K562 (cell line): ENCODE results near the gene CYP46A1. TPM values are rescaled to one million over a fixed set of nuclear protein-coding genes. Genes with fewer than 3 reads are reported as not detected.

Experiments
- ARNT ChIP-seq, 2 experiments: fragments of 450-650 bp; IDR thresholded peaks; 2 replicates each; pipeline ENCODE4 v1.6.1; 2016; ENCODE audit warnings: mild to moderate bottlenecking in 1 of 2
- FOSL1 ChIP-seq: fragments of 200-800 bp; sonication (Bioruptor generic); conservative IDR thresholded peaks from 2 replicates; pipeline ENCODE4 v1.6.1; 2016; ENCODE audit warnings: missing genetic modification characterization, missing compliant biosample characterization
- IFI16 ChIP-seq: fragments of 250-450 bp; sonication (Bioruptor Pico); IDR thresholded peaks from 2 replicates; pipeline ENCODE4 v2.1.2; 2022; ENCODE audit warnings: mild to moderate bottlenecking, inconsistent platforms
- KHSRP ChIP-seq: fragments of 450-650 bp; IDR thresholded peaks from 2 replicates; pipeline ENCODE4 v1.6.1; 2017
- MCM3 ChIP-seq: fragments of 450-650 bp; IDR thresholded peaks from 2 replicates; pipeline ENCODE4 v1.6.1; 2016
- MCM5 ChIP-seq: fragments of 450-650 bp; IDR thresholded peaks from 2 replicates; pipeline ENCODE4 v1.6.1; 2016; ENCODE audit warnings: low read depth
- MNT ChIP-seq, 2 experiments: fragments of 450-650 bp; conservative IDR thresholded peaks; 2 replicates each; pipeline ENCODE4 v1.6.1; 2017; ENCODE audit warnings: mild to moderate bottlenecking in 2 of 2, moderate library complexity in 2 of 2
- POLR3A ChIP-seq: IDR thresholded peaks from 2 replicates; pipeline ENCODE4 v1.6.1; 2011; ENCODE audit warnings: borderline replicate concordance, mild to moderate bottlenecking, moderate library complexity; ENCODE audit not compliant: insufficient read length, insufficient read depth; ENCODE audit errors: extremely low read depth
- SP1 ChIP-seq: sonication (generic); formaldehyde crosslinking; IDR thresholded peaks from 2 replicates; pipeline ENCODE4 v1.8.1; 2022; ENCODE audit warnings: mild to moderate bottlenecking, missing genetic modification reagents
- TCF3 ChIP-seq: sonication (generic); formaldehyde crosslinking; IDR thresholded peaks from 2 replicates; pipeline ENCODE4 v1.4.0; 2020; ENCODE audit warnings: mild to moderate bottlenecking, missing genetic modification reagents
- THRAP3 ChIP-seq: fragments of 450-650 bp; IDR thresholded peaks from 2 replicates; pipeline ENCODE4 v1.6.1; 2016; ENCODE audit warnings: mild to moderate bottlenecking, inconsistent platforms, borderline replicate concordance
- XRCC3 ChIP-seq: fragments of 450-650 bp; IDR thresholded peaks from 2 replicates; pipeline ENCODE4 v1.6.1; 2017; ENCODE audit warnings: mild to moderate bottlenecking, moderate library complexity
- YY1 ChIP-seq, 3 experiments: IDR thresholded peaks; 2 replicates each; pipeline ENCODE4 v1.6.1; 2011; ENCODE audit warnings: low read length in 2 of 3, mild to moderate bottlenecking in 2 of 3, moderate library complexity in 2 of 3, borderline replicate concordance in 1 of 3, control low read depth in 1 of 3, low read depth in 1 of 3; ENCODE audit not compliant: insufficient read depth in 3 of 3, insufficient replicate concordance in 2 of 3, control insufficient read depth in 1 of 3, insufficient read length in 1 of 3; ENCODE audit errors: extremely low read depth in 1 of 3
- ZKSCAN1 ChIP-seq: fragments of 150-350 bp; IDR thresholded peaks from 2 replicates; pipeline ENCODE4 v1.6.1; 2016; ENCODE audit warnings: low read depth, low read length
- ZKSCAN3 ChIP-seq: fragments of 250-450 bp; sonication (Bioruptor Pico); IDR thresholded peaks from 2 replicates; pipeline ENCODE4 v1.4.0; 2020
- ZKSCAN8 ChIP-seq: fragments of 200-800 bp; sonication (Bioruptor generic); IDR thresholded peaks from 2 replicates; pipeline ENCODE4 v1.6.1; 2016; ENCODE audit warnings: missing genetic modification characterization, missing compliant biosample characterization
- ZNF347 ChIP-seq: fragments of 450-650 bp; formaldehyde crosslinking; IDR thresholded peaks from 2 replicates; pipeline ENCODE4 v1.4.0; 2020; ENCODE audit warnings: low read depth, mild to moderate bottlenecking, moderate library complexity
- ZNF668 ChIP-seq: fragments of 250-450 bp; sonication (Bioruptor Pico); IDR thresholded peaks from 2 replicates; pipeline ENCODE4 v1.8.0; 2022; ENCODE audit warnings: mild to moderate bottlenecking, inconsistent platforms
- ZNF785 ChIP-seq: fragments of 250-450 bp; sonication (Bioruptor Pico); IDR thresholded peaks from 2 replicates; pipeline ENCODE4 v1.4.0; 2020; ENCODE audit warnings: mild to moderate bottlenecking
- ZNF79 ChIP-seq: fragments of 250-450 bp; sonication (Bioruptor Pico); IDR thresholded peaks from 2 replicates; pipeline ENCODE4 v1.4.0; 2020; ENCODE audit warnings: low read depth, mild to moderate bottlenecking, moderate library complexity
- polyA plus RNA-seq, 8 experiments: library from polyadenylated mRNA; depleted of rRNA in 4 of 8; stranded (reverse) in 5 of 8; unstranded in 3 of 8; fragments of >200 nt; fragmentation: Nextera tagmentation in 2 of 8; fragmentation: Illumina TruSeq in 1 of 8; extraction: Ambion mirVana in 2 of 8; extraction: Trizol in 1 of 8; gene quantifications; 2 replicates each; pipeline versions ENCODE4 v1.2.1 to v1.2.3, GENCODE V29; 2011 to 2014; ENCODE audit warnings: inconsistent platforms in 1 of 8, missing spikeins in 1 of 8
- total RNA-seq, 7 experiments: library from RNA; depleted of rRNA in 6 of 7; stranded (reverse); fragments of >200 nt in 6 of 7; fragmentation: Illumina TruSeq in 2 of 7; extraction: Trizol in 2 of 7; gene quantifications; 2 replicates each; pipeline versions ENCODE4 v1.2.1 to v1.2.3, GENCODE V29; 2011 to 2021; ENCODE audit warnings: low replicate concordance in 1 of 7
- TF ChIP-seq, protein P1 (sequence below): sonication (generic); formaldehyde crosslinking; IDR thresholded peaks from 2 replicates; pipeline ENCODE4 v1.8.0; 2022; ENCODE audit warnings: missing genetic modification reagents, mild to moderate bottlenecking, borderline replicate concordance

The CYP46A1 gene
- total and polyA plus RNA-seq, 9 of the 15 experiments (the other 6 are each of a cell fraction or from before 2014, with no cell fraction given) = not detected

GRCh38 chr14:99683619-99684409 lies at the start of gene CYP46A1 (continued):
- no peak for TF ChIP-seq XRCC3
- TF ChIP-seq ZNF668 (CRISPR knock-in tag) = no peak
- no peak for TF ChIP-seq ZKSCAN8 (CRISPR knock-in tag)
- no peak for TF ChIP-seq MCM5
- TF ChIP-seq IFI16 (CRISPR knock-in tag) = no peak
- TF ChIP-seq KHSRP = no peak
- peak in 1 of 3 experiments; percentile 8 for TF ChIP-seq YY1 (IDR thresholded peaks at IDR 0.05; ENCODE audit: borderline replicate concordance in 1 of 3, control insufficient read depth in 1 of 3, extremely low read depth in 1 of 3, insufficient read depth in 3 of 3, insufficient read length in 1 of 3, insufficient replicate concordance in 2 of 3, low read depth in 1 of 3, low read length in 2 of 3)
- no peak for TF ChIP-seq ZNF785 (CRISPR knock-in tag)
- TF ChIP-seq, protein P1, sequence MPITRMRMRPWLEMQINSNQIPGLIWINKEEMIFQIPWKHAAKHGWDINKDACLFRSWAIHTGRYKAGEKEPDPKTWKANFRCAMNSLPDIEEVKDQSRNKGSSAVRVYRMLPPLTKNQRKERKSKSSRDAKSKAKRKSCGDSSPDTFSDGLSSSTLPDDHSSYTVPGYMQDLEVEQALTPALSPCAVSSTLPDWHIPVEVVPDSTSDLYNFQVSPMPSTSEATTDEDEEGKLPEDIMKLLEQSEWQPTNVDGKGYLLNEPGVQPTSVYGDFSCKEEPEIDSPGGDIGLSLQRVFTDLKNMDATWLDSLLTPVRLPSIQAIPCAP (CRISPR knock-in tag) = no peak
- no peak for TF ChIP-seq ZKSCAN1
- no peak for TF ChIP-seq TCF3 (CRISPR knock-in tag)
- TF ChIP-seq MNT (conservative IDR thresholded peaks at IDR 0.05) = peak; percentile 56 to 77; a peak in 3 of 4 replicates
- no peak for TF ChIP-seq ZNF79 (CRISPR knock-in tag)
- no peak for TF ChIP-seq MCM3
- no peak for TF ChIP-seq POLR3A
- TF ChIP-seq ARNT (IDR thresholded peaks at IDR 0.05) = no peak
- no peak for TF ChIP-seq THRAP3
- TF ChIP-seq ZNF347 (CRISPR knock-in tag) = no peak
- TF ChIP-seq FOSL1 = no peak
- no peak for TF ChIP-seq ZKSCAN3 (CRISPR knock-in tag)
- peak; percentile 83 for TF ChIP-seq SP1
